NOMO-1 (cell line): Measurements from ENCODE around the gene KCNMB4.

Experiments
- DNase-seq, 2 experiments: peaks; one replicate each; lab custom pipeline; 2025; ENCODE audit not compliant: unreplicated experiment in 2 of 2; lab: John Stamatoyannopoulos, UW

Gene KCNMB4

GRCh38 chr12:70427611-70428010 is 61.5 kb downstream of the KCNMB4 start:
- DNase-seq = peak; percentile 4 to 13

GRCh38 chr12:70430400-70430799 is 64.3 kb downstream of the KCNMB4 start:
- DNase-seq = peak; percentile 51 to 61

DNA sequence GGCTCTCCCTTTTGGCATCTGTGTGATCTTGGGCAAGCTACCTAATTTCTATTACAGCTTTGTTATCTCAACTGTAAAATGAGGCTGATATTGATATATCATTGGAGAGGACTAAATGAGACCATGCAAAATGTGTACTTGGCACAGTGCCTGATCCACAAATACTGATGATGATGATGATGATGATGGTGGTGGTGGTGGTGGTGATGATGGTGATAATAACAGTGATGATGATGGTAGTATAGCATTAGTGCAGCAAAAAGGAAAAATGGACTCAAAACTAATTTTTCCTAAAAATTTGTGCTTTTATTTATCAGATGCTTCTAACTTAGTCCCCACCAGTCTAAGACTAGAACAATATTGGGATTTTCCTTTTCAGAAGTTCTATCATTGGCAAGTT is 70.7 kb downstream of the KCNMB4 start:
- DNase-seq = no peak

GRCh38 chr12:70443062-70443673 is 77.1 kb downstream of the KCNMB4 start:
- DNase-seq = no peak

DNA sequence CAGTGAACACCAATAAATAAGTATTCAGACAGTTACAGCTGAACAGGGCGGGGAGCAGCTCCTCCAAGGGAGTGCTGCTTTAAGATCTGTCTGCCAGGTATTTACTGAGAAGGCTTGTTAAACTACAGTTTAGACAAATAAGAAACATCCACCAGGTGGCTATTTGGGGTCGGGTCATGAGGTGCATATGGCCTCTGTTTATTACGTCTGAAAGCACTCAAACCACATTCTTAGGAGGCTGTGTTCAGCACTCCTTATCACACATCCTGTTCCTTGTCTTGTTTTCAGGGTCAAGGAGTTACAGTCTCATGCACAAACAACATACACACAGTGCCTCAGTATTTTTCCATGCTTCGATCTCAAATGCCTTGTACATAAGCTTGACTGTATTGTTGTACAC is 78.8 kb downstream of the KCNMB4 start:
- no peak for DNase-seq

- no peak for DNase-seq
Measured at GRCh38 chr12:70448371-70448770, 82.3 kb downstream of the KCNMB4 start.

GRCh38 chr12:70449074-70449752 is 83.1 kb downstream of the KCNMB4 start:
- no peak for DNase-seq

DNA sequence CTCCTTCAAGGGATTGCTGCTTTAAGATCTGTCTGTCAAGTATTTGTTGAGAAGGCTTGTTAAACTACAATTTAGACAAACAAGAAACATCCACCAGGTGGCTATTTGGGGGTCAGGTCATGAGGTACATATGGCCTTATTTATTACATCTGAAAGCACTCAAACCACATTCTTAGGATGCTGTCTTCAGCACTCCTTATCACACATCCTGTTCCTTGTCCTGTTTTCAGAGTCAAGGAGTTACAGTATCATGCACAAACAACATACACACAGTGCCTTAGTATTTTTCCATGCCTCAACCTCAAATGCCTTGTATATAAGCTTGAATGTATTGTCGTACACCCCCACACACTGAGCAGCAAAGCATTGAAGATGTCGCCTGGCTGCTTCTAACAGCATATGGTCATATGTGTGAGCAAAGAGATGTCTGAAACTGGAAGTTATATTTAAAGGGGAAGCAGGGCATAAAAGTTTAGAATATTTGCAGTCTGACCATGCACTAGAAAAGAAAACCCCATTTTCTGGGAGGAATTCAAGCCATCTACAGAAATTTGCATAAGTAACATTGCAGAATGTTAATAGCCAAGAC is 83.8 kb downstream of the KCNMB4 start:
- no peak for DNase-seq

DNA sequence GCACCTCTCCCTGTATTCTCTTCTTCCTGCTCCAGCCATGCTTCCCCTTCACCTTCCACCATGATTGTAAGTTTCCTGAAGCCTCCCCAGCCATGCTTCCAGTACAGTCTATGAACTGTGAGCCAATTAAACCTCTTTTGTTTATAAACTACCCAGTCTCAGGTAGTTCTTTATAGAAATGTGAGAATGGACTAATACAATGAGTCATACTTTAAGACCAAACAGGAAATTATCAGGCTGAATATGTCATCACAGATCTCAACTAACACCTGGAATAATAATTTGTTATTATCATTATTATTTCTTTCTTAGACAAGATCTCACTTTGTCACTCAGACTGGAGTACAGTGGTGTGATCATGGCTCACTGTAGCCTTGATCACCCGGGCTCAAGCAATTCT is 85.4 kb downstream of the KCNMB4 start:
- no peak for DNase-seq

DNA sequence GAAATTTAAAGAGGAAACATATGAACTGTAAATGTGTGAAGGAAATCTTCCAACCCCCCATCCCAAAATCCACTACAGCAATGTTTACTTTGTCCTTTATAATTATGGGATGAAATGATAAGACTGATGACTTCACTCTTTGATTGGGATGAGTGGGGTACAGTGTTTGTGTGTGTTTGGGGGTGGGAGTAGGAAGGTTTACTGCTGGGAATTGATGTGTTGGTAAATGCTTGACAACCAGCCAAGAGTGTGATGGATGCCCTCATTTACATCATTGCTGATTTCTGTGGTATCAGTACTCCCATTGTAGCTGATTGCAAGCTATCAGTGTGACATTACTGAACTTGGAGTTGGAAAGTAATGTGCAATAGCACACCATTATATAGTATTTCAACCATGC is 90.9 kb downstream of the KCNMB4 start:
- DNase-seq = no peak

- DNase-seq = peak; percentile 35 to 87
Measured at GRCh38 chr12:70459786-70460185, 93.7 kb downstream of the KCNMB4 start.

- DNase-seq = no peak
Measured at GRCh38 chr12:70463997-70464396, 97.9 kb downstream of the KCNMB4 start.

DNA sequence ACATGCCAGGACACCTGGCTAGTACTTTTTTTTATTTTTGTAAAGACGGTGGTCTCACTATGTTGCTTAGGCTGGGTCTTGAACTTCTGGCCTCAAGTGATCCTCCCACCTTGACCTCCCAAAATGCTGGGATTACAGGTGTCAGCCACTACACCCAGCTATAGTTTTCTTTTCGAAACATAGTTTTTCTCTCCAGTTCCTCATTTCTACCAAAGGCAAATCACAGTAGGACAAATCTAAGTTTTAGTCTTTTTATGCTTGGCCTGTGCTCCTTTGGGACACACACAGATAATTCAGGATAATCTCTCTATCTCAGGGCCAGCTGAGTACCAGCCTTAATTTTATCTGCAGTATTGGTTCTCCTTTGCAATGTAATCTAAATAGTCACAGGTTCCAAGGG is 100.7 kb downstream of the KCNMB4 start:
- DNase-seq = no peak

- no peak for DNase-seq
Measured at GRCh38 chr12:70467476-70467875, 101.4 kb downstream of the KCNMB4 start.

- peak; percentile 67 to 69 for DNase-seq
Measured at GRCh38 chr12:70467918-70468733, 102.0 kb downstream of the KCNMB4 start.

DNA sequence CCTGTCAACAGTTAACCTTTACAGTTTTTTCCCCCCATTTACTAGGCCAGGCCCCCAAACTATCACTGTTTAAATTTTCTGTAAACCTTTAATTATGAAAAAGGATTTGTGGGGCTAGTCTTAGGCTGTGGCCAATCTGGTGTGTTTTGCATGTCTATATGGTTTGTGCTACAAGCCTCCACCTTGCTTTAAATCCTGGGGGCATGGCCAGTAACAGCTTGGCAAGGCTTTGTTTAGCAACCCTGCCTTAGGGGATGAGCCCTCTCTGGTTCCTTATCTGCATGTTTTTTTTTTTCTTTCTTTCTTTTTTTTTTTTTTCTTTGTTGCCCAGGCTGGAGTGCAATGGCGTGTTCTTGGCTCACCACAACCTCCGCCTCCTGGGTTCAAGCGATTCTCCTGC is 102.7 kb downstream of the KCNMB4 start:
- peak; percentile 31 to 51 for DNase-seq

- peak; percentile 96 for DNase-seq
Measured at GRCh38 chr12:70469221-70469820, 103.2 kb downstream of the KCNMB4 start.

DNA sequence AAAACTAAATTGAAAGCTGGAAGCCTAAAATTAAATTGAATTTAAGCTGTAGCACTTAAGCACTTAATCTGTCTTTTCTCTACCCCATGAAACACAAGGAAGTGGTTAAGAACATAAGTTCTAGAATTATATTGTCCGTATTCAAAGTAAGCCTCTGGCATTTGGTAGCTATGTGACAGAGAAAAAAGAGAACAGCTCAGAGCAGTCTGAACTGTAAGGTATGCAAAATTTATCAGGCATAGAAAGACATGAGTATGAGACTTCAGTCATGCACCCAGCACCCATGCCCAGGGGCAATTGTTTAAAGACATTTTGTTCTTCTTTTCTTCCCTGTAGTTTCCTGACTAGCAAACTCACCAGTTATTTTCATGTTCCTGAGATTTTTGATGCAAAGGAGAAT is 116.7 kb downstream of the KCNMB4 start:
- no peak for DNase-seq
